Measurements from ENCODE around the gene TRAPPC6A. TPM values are rescaled to one million over a fixed set of nuclear protein-coding genes. Genes with fewer than 3 reads are reported as not detected.

Gene TRAPPC6A
- total and polyA plus RNA-seq, 11 donors: 7.7 to 22.8 (median 18.6) TPM

GRCh38 chr19:45147835-45148676, 30.0 kb downstream of the TRAPPC6A start:
- H3K27ac ChIP-seq: no peak overlapping the region
- intact Hi-C loops (cut with DNase I): no loop called here
- H3K4me1 ChIP-seq: peaks cover 7 to 15% (median 13%) of the 10 kb centered on the region in 12 donors
- WGBS, 4 donors: 84 to 93% (median 88%) methylated on average over 11 to 18 of the region's 18 CpGs
- no peak for TF ChIP-seq POLR2A (IDR thresholded peaks at IDR 0.05)
- TF ChIP-seq, protein P1, sequence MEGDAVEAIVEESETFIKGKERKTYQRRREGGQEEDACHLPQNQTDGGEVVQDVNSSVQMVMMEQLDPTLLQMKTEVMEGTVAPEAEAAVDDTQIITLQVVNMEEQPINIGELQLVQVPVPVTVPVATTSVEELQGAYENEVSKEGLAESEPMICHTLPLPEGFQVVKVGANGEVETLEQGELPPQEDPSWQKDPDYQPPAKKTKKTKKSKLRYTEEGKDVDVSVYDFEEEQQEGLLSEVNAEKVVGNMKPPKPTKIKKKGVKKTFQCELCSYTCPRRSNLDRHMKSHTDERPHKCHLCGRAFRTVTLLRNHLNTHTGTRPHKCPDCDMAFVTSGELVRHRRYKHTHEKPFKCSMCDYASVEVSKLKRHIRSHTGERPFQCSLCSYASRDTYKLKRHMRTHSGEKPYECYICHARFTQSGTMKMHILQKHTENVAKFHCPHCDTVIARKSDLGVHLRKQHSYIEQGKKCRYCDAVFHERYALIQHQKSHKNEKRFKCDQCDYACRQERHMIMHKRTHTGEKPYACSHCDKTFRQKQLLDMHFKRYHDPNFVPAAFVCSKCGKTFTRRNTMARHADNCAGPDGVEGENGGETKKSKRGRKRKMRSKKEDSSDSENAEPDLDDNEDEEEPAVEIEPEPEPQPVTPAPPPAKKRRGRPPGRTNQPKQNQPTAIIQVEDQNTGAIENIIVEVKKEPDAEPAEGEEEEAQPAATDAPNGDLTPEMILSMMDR (IDR thresholded peaks at IDR 0.05): no peak
- no peak overlapping the region for H3K4me3 ChIP-seq
- H3K27me3 ChIP-seq: peaks cover 3 to 23% (median 15%) of the 10 kb centered on the region in 9 donors
- no peak for ATAC-seq
- peaks cover 0 to 38% (median 19%) of the 10 kb centered on the region in 9 donors for H3K36me3 ChIP-seq
- no peaks in the 10 kb centered on the region for H3K9me3 ChIP-seq
- no peak for DNase-seq

GRCh38 chr19:45146741-45147205, 31.3 kb downstream of the TRAPPC6A start:
- 89 to 97% (median 96%) methylated on average over 17 to 18 of the region's 18 CpGs for WGBS, 4 donors
- no peak overlapping the region for H3K27ac ChIP-seq
- no peaks in the 10 kb centered on the region for H3K9me3 ChIP-seq
- H3K36me3 ChIP-seq: peaks cover 0 to 50% (median 30%) of the 10 kb centered on the region in 9 donors
- H3K27me3 ChIP-seq: peaks cover 0 to 14% (median 6%) of the 10 kb centered on the region in 9 donors
- peaks cover 0 to 2% (median 1%) of the 10 kb centered on the region in 12 donors for H3K4me1 ChIP-seq
- H3K4me3 ChIP-seq: no peak overlapping the region
- ATAC-seq: no peak
- no peak for DNase-seq
- TF ChIP-seq POLR2A (IDR thresholded peaks at IDR 0.05): no peak
- TF ChIP-seq, protein P1 (IDR thresholded peaks at IDR 0.05): no peak
- intact Hi-C loops (cut with DNase I): no loop called here

DNA sequence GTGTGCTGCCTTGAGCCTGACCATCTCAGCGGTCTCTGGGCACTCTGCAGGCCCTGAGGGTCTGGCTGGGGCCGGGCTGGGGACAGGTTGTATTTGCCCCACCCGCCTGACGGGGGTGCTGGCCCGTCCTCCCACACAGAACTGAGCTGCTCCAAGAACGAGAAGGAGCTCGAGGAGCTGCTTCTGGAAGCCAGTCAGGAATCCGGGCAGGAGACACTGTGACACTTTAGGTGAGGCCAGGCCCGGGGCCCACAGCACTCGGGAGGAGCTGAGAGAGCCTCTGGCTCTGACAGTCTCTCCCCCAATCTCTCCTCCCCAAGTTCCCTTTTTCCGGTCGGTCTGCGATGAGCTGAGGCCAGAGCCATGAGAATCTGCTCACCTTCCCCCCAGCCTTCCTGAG, 31.8 kb downstream of the TRAPPC6A start:
- intact Hi-C loops (cut with DNase I): no loop called here
- Histone ChIP-seq H3K9me3 (no peaks in the 10 kb centered on the region), H3K4me3 (no peak overlapping the region), H3K27ac (no peak overlapping the region), H3K27me3 (peaks cover 0 to 8% (median under 1%) of the 10 kb centered on the region in 9 donors), H3K4me1 (no peaks in the 10 kb centered on the region), H3K36me3 (peaks cover 0 to 55% (median 33%) of the 10 kb centered on the region in 9 donors)
- TF ChIP-seq POLR2A (IDR thresholded peaks at IDR 0.05): no peak
- TF ChIP-seq, protein P1 (IDR thresholded peaks at IDR 0.05): no peak
- DNase-seq (no peak), ATAC-seq (no peak)
- WGBS, 4 donors: 82 to 92% (median 89%) methylated on average over 10 to 13 of the region's 13 CpGs
